K562 (cell line): Measurements from ENCODE around the gene MEGF9. TPM values are rescaled to one million over a fixed set of nuclear protein-coding genes. Genes with fewer than 3 reads are reported as not detected.

ENCODE experiments used
- ATAC-seq: fragments of 200-7000 bp; cut with Tn5 transposase; 3 replicates; pipeline ENCODE4 v1.9.1; 2020; ENCODE audit warnings: moderate library complexity
- BruUV-seq: library from RNA; stranded (reverse); fragments of 400-500 nt; replicated peaks from 2 replicates; lab custom pipeline; 2021; lab: Mats Ljungman, UMichigan
- CTCF ChIA-PET: fragments of 300-600 bp; formaldehyde crosslinking; extraction: SDS; loops from one replicate; lab custom pipeline; 2021; ENCODE audit warnings: low intra/inter-chr PET ratio; lab: Yijun Ruan, JAX
- POLR2A ChIA-PET: fragments of 300-600, 350-650 bp; sonication (Branson Sonifier 250); formaldehyde crosslinking; extraction: SDS; loops from one replicate; lab custom pipeline; 2021; ENCODE audit warnings: antibody characterized with exemption, inconsistent platforms; lab: Yijun Ruan, JAX
- DNase-seq, 4 experiments: peaks; one replicate each; pipeline versions ENCODE4 v3.0.0 to v3.0.0-alpha.2; 2011 to 2018; ENCODE audit warnings: low spot score in 3 of 4, mixed read lengths in 3 of 4; ENCODE audit errors: extremely low read depth in 1 of 4
- FAIRE-seq: peaks from 2 replicates; lab custom pipeline; 2011; peaks lifted over from hg19 to GRCh38; lab: Jason Lieb, UNC
- H2AFZ ChIP-seq: 2 replicates; pipeline ENCODE4 v1.6.0; 2011; ENCODE audit warnings: low read depth, low read length, control low read depth, inconsistent platforms
- H3K27ac ChIP-seq: fragments of 200-600 bp; 3 replicates; pipeline ENCODE4 v1.8.0; 2011; ENCODE audit warnings: low read depth, mild to moderate bottlenecking, control low read depth, inconsistent platforms, low read length, moderate library complexity, mixed read lengths; ENCODE audit errors: extremely low read depth
- H3K27me3 ChIP-seq, 2 experiments: fragments of 300-600 bp in 1 of 2; 2 replicates in 1 of 2; 3 replicates in 1 of 2; pipeline versions ENCODE4 v1.6.0 to v1.8.0; 2011; ENCODE audit warnings: inconsistent platforms in 2 of 2, low read length in 2 of 2, mild to moderate bottlenecking in 1 of 2, mixed read lengths in 1 of 2, moderate library complexity in 1 of 2; ENCODE audit not compliant: control insufficient read depth in 2 of 2, insufficient read depth in 2 of 2
- H3K36me3 ChIP-seq: fragments of 300-600 bp; 3 replicates; pipeline ENCODE4 v1.8.0; 2011; ENCODE audit warnings: mild to moderate bottlenecking, low read length, inconsistent platforms; ENCODE audit not compliant: control insufficient read depth, insufficient read depth
- H3K4me1 ChIP-seq, 2 experiments: fragments of 200-600 bp in 1 of 2; replicated peaks in 1 of 2; 2 replicates in 1 of 2; 3 replicates in 1 of 2; pipeline versions ENCODE4 v1.5.1 to v1.8.0; 2011; ENCODE audit warnings: inconsistent platforms in 2 of 2, low read length in 2 of 2, mild to moderate bottlenecking in 1 of 2, mixed read lengths in 1 of 2, moderate library complexity in 1 of 2; ENCODE audit not compliant: control insufficient read depth in 2 of 2, insufficient read depth in 2 of 2
- H3K4me2 ChIP-seq: 2 replicates; pipeline ENCODE4 v1.6.1; 2011; ENCODE audit warnings: low read length, control low read depth, inconsistent platforms, mixed read lengths; ENCODE audit not compliant: insufficient read depth
- H3K4me3 ChIP-seq: fragments of 200-600 bp; sonication (generic), shearing (Covaris generic); 2 replicates; pipeline ENCODE4 v1.5.1; 2016; ENCODE audit warnings: control low read depth, inconsistent platforms
- H3K79me2 ChIP-seq: fragments of 200-600 bp; 3 replicates; pipeline ENCODE4 v1.8.0; 2011; ENCODE audit warnings: low read length, inconsistent platforms; ENCODE audit not compliant: control insufficient read depth, insufficient read depth
- H3K9ac ChIP-seq, 2 experiments: 2 replicates each; pipeline versions ENCODE4 v1.6.0 to v1.6.1; 2011; ENCODE audit warnings: low read depth in 2 of 2, low read length in 2 of 2, control low read depth in 1 of 2, inconsistent platforms in 1 of 2, mild to moderate bottlenecking in 1 of 2, mixed read lengths in 1 of 2; ENCODE audit not compliant: insufficient read depth in 1 of 2
- H3K9me1 ChIP-seq: one replicate; pipeline ENCODE4 v1.6.0; 2011; ENCODE audit warnings: inconsistent platforms, mild to moderate bottlenecking, low read length, moderate library complexity; ENCODE audit not compliant: control insufficient read depth, insufficient read depth
- H3K9me3 ChIP-seq: replicated peaks from 2 replicates; pipeline ENCODE4 v1.5.1; 2011; ENCODE audit warnings: low read depth, low read length, inconsistent platforms; ENCODE audit not compliant: control insufficient read depth, insufficient read depth
- H4K20me1 ChIP-seq: replicated peaks from 2 replicates; pipeline ENCODE4 v1.6.1; 2011; ENCODE audit warnings: low read length, inconsistent platforms, mixed read lengths; ENCODE audit not compliant: control insufficient read depth, insufficient read depth
- ARID3A ChIP-seq: IDR thresholded peaks from 2 replicates; pipeline ENCODE4 v1.6.1; 2012; ENCODE audit warnings: low read depth, low read length, improper control_type of control experiment, borderline replicate concordance
- ATF1 ChIP-seq, 2 experiments: fragments of 450-650 bp in 1 of 2; IDR thresholded peaks; 2 replicates each; pipeline ENCODE4 v1.6.1; 2016; ENCODE audit warnings: missing compliant biosample characterization in 1 of 2, missing genetic modification characterization in 1 of 2
- MTF1 ChIP-seq: fragments of 250-450 bp; sonication (Bioruptor Pico); IDR thresholded peaks from 2 replicates; pipeline ENCODE4 v1.9.0; 2021; ENCODE audit warnings: moderate library complexity, mild to moderate bottlenecking, inconsistent platforms, borderline replicate concordance
- SMAD2 ChIP-seq: fragments of 150-350 bp; IDR thresholded peaks from 2 replicates; pipeline ENCODE4 v1.6.1; 2014; ENCODE audit warnings: low read depth, mild to moderate bottlenecking, low read length
- ZBTB7A ChIP-seq: IDR thresholded peaks from 2 replicates; pipeline ENCODE4 v1.6.1; 2011; ENCODE audit warnings: low read depth, mild to moderate bottlenecking, low read length, moderate library complexity, borderline replicate concordance; ENCODE audit not compliant: control insufficient read depth
- ZFP36 ChIP-seq: fragments of 150-350 bp; IDR thresholded peaks from 2 replicates; pipeline ENCODE4 v1.6.1; 2018; ENCODE audit warnings: low read length, low read depth; ENCODE audit not compliant: partially characterized antibody
- ZNF280B ChIP-seq: fragments of 250-450 bp; sonication (Bioruptor Pico); IDR thresholded peaks from 2 replicates; pipeline ENCODE4 v1.5.1; 2021; ENCODE audit warnings: mild to moderate bottlenecking
- ZNF668 ChIP-seq: fragments of 250-450 bp; sonication (Bioruptor Pico); IDR thresholded peaks from 2 replicates; pipeline ENCODE4 v1.8.0; 2022; ENCODE audit warnings: mild to moderate bottlenecking, inconsistent platforms
- WGBS: fragments of 100-300 bp; shearing (Covaris generic); methylation state at CpG from one replicate; pipeline ENCODE4 v1.1.6; 2016; ENCODE audit warnings: low coverage, mixed read lengths; ENCODE audit not compliant: insufficient coverage; ENCODE audit errors: missing lambda C conversion rate; 5-methylcytosine and 5-hydroxymethylcytosine counted together
- in situ Hi-C: fragments of 300-500 bp; cut with MboI; formaldehyde crosslinking; loops from 4 replicates; pipeline ENCODE4 v1.15.0; 2018; ENCODE audit warnings: inconsistent platforms, mixed read lengths
- intact Hi-C: fragments of 100-400 bp; cut with micrococcal nuclease; formaldehyde crosslinking; loops from 2 replicates; pipeline ENCODE4 v1.14.2; 2022
- polyA plus RNA-seq, 8 experiments: library from polyadenylated mRNA; depleted of rRNA in 4 of 8; stranded (reverse) in 5 of 8; unstranded in 3 of 8; fragments of >200 nt; fragmentation: Nextera tagmentation in 2 of 8; fragmentation: Illumina TruSeq in 1 of 8; extraction: Ambion mirVana in 2 of 8; extraction: Trizol in 1 of 8; gene quantifications; 2 replicates each; pipeline versions ENCODE4 v1.2.1 to v1.2.3, GENCODE V29; 2011 to 2014; ENCODE audit warnings: inconsistent platforms in 1 of 8, missing spikeins in 1 of 8
- total RNA-seq, 7 experiments: library from RNA; depleted of rRNA in 6 of 7; stranded (reverse); fragments of >200 nt in 6 of 7; fragmentation: Illumina TruSeq in 2 of 7; extraction: Trizol in 2 of 7; gene quantifications; 2 replicates each; pipeline versions ENCODE4 v1.2.1 to v1.2.3, GENCODE V29; 2011 to 2021; ENCODE audit warnings: low replicate concordance in 1 of 7

MEGF9 gene
- total and polyA plus RNA-seq, 9 of the 15 experiments (the other 6 are each of a cell fraction or from before 2014, with no cell fraction given) = 2.1 to 6.2 (median 3.8) TPM

DNA sequence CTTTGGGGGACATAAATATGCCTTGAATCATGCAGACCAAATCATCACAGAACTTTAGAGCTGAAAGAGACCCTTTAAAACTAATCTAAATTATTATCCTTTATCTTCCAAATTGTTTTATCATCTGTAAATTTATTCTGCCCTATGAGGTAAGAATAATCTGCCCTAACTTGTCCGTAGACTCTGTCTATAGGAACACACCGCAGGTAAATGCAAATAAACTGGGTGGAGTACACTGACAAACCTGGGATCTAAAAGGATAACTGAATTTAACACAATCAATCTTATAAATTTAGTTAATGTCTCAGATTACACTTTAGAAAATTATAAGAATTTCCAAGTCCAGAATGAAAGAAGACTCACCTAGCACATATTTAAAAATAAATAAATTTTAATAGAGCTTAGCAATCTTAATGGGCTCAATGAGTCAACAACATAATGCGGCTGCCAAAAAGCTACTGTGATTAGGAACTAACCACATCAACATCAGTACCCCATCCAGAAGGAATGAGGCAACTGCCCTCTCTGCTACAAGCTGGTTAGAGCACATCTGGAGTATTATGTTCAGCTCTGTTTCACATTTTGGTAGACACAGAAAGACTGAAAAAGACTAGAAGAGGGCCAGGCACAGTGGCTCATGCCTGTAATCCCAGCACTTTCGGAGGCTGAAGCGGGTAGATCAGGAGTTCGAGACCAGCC lies 5.6 kb downstream of the MEGF9 start:
- no TSS peak for BruUV-seq
- no peaks in the 10 kb centered on the region for H3K9me1 ChIP-seq
- peaks cover 12 to 15% of the 10 kb centered on the region in 2 experiments; a peak in 4 of 5 replicates for H3K4me1 ChIP-seq
- FAIRE-seq = no peak
- H3K27ac ChIP-seq = no peak overlapping the region
- ATAC-seq = no peak
- H3K27me3 ChIP-seq = no peaks in the 10 kb centered on the region
- H3K9me3 ChIP-seq = no peaks in the 10 kb centered on the region
- no peaks in the 10 kb centered on the region; the same call in 1 of the 2 replicates for H4K20me1 ChIP-seq
- intact Hi-C loops = no loop called here
- ChIA-PET CTCF (no interaction called here), POLR2A (interaction anchor here (0.5 to 1.8 kb wide), 6 partner anchors 9 to 407 kb away, joined by 3 to 5 read pairs (median 4); no protein-coding TSS in a partner anchor)
- no peak overlapping the region for H3K4me3 ChIP-seq
- H3K4me2 ChIP-seq = no peak overlapping the region
- WGBS = 91% methylated on average over 6 of the region's 6 CpGs
- peaks cover 31% of the 10 kb centered on the region; the same call in 2 of the 3 replicates for H3K79me2 ChIP-seq
- H3K9ac ChIP-seq = no peak overlapping the region
- no peak for DNase-seq
- TF ChIP-seq ZBTB7A (no peak), ARID3A (no peak), ZFP36 (no peak), ATF1 (CRISPR knock-in tag; IDR thresholded peaks at IDR 0.05) (no peak), ATF1 (tag; IDR thresholded peaks at IDR 0.05) (no peak), SMAD2 (no peak), ZNF668 (CRISPR knock-in tag) (no peak), MTF1 (CRISPR knock-in tag) (no peak), ZNF280B (CRISPR knock-in tag) (no peak)
- TF ChIP-seq, all 486 proteins: peak for 0
- no peaks in the 10 kb centered on the region for H3K36me3 ChIP-seq
- in situ Hi-C loops = no loop called here
- H2AFZ ChIP-seq = no peak overlapping the region
